Measurements from ENCODE around the gene SH3RF1.

- TF ChIP-seq CTCF (IDR thresholded peaks at IDR 0.05) (no peak), PREB (CRISPR knock-in tag; IDR thresholded peaks at IDR 0.05; ENCODE audit: borderline replicate concordance) (no peak), ZNF317 (CRISPR knock-in tag; IDR thresholded peaks at IDR 0.05; ENCODE audit: borderline replicate concordance, low read depth) (no peak), E2F4 (CRISPR knock-in tag; IDR thresholded peaks at IDR 0.05; ENCODE audit: borderline replicate concordance, low read depth) (no peak), ETV6 (CRISPR knock-in tag; IDR thresholded peaks at IDR 0.05) (no peak), ZNF281 (CRISPR knock-in tag; IDR thresholded peaks at IDR 0.05) (no peak), NFYB (CRISPR knock-in tag; conservative IDR thresholded peaks at IDR 0.05; ENCODE audit: low read depth) (no peak), SOX15 (CRISPR knock-in tag; IDR thresholded peaks at IDR 0.05) (no peak), ZSCAN18 (CRISPR knock-in tag; IDR thresholded peaks at IDR 0.05) (no peak)
Measured at GRCh38 chr4:169058312-169058711, 212.4 kb downstream of the SH3RF1 start.
